HG03469 (cell line): ENCODE data around the gene TSSK3.

ENCODE experiments used
- ATAC-seq: cut with Tn5 transposase; IDR thresholded peaks from one replicate; pipeline ENCODE4 v1.9.1; 2021; ENCODE audit warnings: mild to moderate bottlenecking, moderate library complexity, moderate number of reproducible peaks; ENCODE audit not compliant: unreplicated experiment

The TSSK3 gene

GRCh38 chr1:32361308-32361673, 1.0 kb upstream of the TSSK3 start:
- ATAC-seq = no peak

GRCh38 chr1:32361674-32362473, 465 bp upstream of the TSSK3 start:
- ATAC-seq = no peak

- ATAC-seq = no peak
Measured at GRCh38 chr1:32363713-32364112, 1.4 kb downstream of the TSSK3 start.

GRCh38 chr1:32364836-32365235, 2.5 kb downstream of the TSSK3 start:
- no peak for ATAC-seq

- ATAC-seq = no peak
Measured at GRCh38 chr1:32365445-32365844, 3.1 kb downstream of the TSSK3 start.

- no peak for ATAC-seq
Measured at GRCh38 chr1:32367912-32368635, 5.7 kb downstream of the TSSK3 start.

- no peak for ATAC-seq
Measured at GRCh38 chr1:32372149-32372756, 9.9 kb downstream of the TSSK3 start.

- ATAC-seq = no peak
Measured at GRCh38 chr1:32373996-32374592, 11.8 kb downstream of the TSSK3 start.

GRCh38 chr1:32376199-32376598, 13.9 kb downstream of the TSSK3 start:
- ATAC-seq = no peak

GRCh38 chr1:32377541-32378220, 15.3 kb downstream of the TSSK3 start:
- ATAC-seq = no peak

- no peak for ATAC-seq
Measured at GRCh38 chr1:32380057-32380456, 17.7 kb downstream of the TSSK3 start.

- ATAC-seq = no peak
Measured at GRCh38 chr1:32386676-32387392, 24.5 kb downstream of the TSSK3 start.

- no peak for ATAC-seq
Measured at GRCh38 chr1:32388641-32389040, 26.3 kb downstream of the TSSK3 start.

- ATAC-seq = no peak
Measured at GRCh38 chr1:32390904-32391870, 28.8 kb downstream of the TSSK3 start.

- no peak for ATAC-seq
Measured at GRCh38 chr1:32392325-32392724, 30.0 kb downstream of the TSSK3 start.

- no peak for ATAC-seq
Measured at GRCh38 chr1:32393136-32393535, 30.8 kb downstream of the TSSK3 start.

GRCh38 chr1:32393832-32394140, 31.4 kb downstream of the TSSK3 start:
- ATAC-seq = no peak

GRCh38 chr1:32394141-32394889, 32.0 kb downstream of the TSSK3 start, which contains the start of gene BSDC1:
Gene BSDC1, minus strand, starts transcription at chr1:32394441. Its CDS starts 27 bp downstream, at chr1:32394414.
- ATAC-seq = peak; percentile 92
